GM19043 (cell line): ENCODE results near the gene NPL.

Experiments used
- ATAC-seq: cut with Tn5 transposase; IDR thresholded peaks from one replicate; pipeline ENCODE4 v1.9.1; 2021; ENCODE audit warnings: low read depth; ENCODE audit not compliant: unreplicated experiment

Gene NPL

GRCh38 chr1:182777386-182777785 is 12.2 kb upstream of the NPL start:
- no peak for ATAC-seq

- ATAC-seq: no peak
Measured at GRCh38 chr1:182778862-182779261, 10.7 kb upstream of the NPL start.

- no peak for ATAC-seq
Measured at GRCh38 chr1:182779530-182779929, 10.0 kb upstream of the NPL start.

- ATAC-seq: peak; percentile 65
Measured at GRCh38 chr1:182781841-182782586, 7.6 kb upstream of the NPL start.

- ATAC-seq: no peak
Measured at GRCh38 chr1:182782587-182782913, 7.0 kb upstream of the NPL start.

GRCh38 chr1:182783068-182783467 is 6.5 kb upstream of the NPL start:
- ATAC-seq: no peak

- no peak for ATAC-seq
Measured at GRCh38 chr1:182784556-182785171, 4.9 kb upstream of the NPL start.

- no peak for ATAC-seq
Measured at GRCh38 chr1:182785181-182785580, 4.4 kb upstream of the NPL start.

- no peak for ATAC-seq
Measured at GRCh38 chr1:182786223-182786994, 3.2 kb upstream of the NPL start.

GRCh38 chr1:182786995-182787324 is 2.6 kb upstream of the NPL start:
- ATAC-seq: no peak

GRCh38 chr1:182791281-182792179 is 2.0 kb downstream of the NPL start:
- ATAC-seq: no peak

- ATAC-seq: no peak
Measured at GRCh38 chr1:182794091-182794490, 4.5 kb downstream of the NPL start.

- no peak for ATAC-seq
Measured at GRCh38 chr1:182794676-182795201, 5.2 kb downstream of the NPL start.

- ATAC-seq: no peak
Measured at GRCh38 chr1:182795563-182796228, 6.1 kb downstream of the NPL start.

GRCh38 chr1:182802006-182802803 is 12.6 kb downstream of the NPL start:
- no peak for ATAC-seq

- ATAC-seq: no peak
Measured at GRCh38 chr1:182803846-182804245, 14.3 kb downstream of the NPL start.

- no peak for ATAC-seq
Measured at GRCh38 chr1:182806015-182806678, 16.6 kb downstream of the NPL start.

GRCh38 chr1:182807907-182808306 is 18.3 kb downstream of the NPL start:
- ATAC-seq: no peak
